Heart left ventricle (tissue), 13 donors: ENCODE measurements around the gene GNAO1.

Source experiments
- POLR2A ChIP-seq, 2 donors: fragments of 450-650 bp; IDR thresholded peaks; one replicate each; pipeline ENCODE4 v1.6.1; 2017; ENCODE audit warnings: antibody characterized with exemption in 2 of 2, mild to moderate bottlenecking in 2 of 2, moderate library complexity in 2 of 2
- TF ChIP-seq, protein P1 (sequence below), 12 donors: fragments of 200-600 bp; sonication (generic) in 4 of 12; IDR thresholded peaks; one replicate each; pipeline versions ENCODE4 v1.5.0 to v1.8.0; 2018 to 2022; ENCODE audit warnings: antibody characterized with exemption in 12 of 12, mild to moderate bottlenecking in 5 of 12
- donor health status: ischemic (EF 13 %, LVEDD 7.1; RV severe dilation, severe dysfunction).
- donor health status: DM: no; HTN: yes; CAD: no.
- donor health status: DM: no; HTN: no; CAD: no.
- donor health status: ischemic (EF 25% LVEDD 6.9; RV normal size, moderate dysfunction).
- donor health status: ischemic (EF 25% LVEDD 5.7; RV mildly dilated, moderate dysfunction).
- donor health status: ischemic (EF 35%, LVEDD 5.7; RV mildly dilated, moderate dysfunction).
- donor health status: nonischemic (EF 11% LVEDD 7.7; RV severe dilation, severe dysfunction).
- donor health status: DM: yes; HTN: yes; CAD: no.
- donor health status: PGD.
- donor health status: ischemic (EF 29% LVEDD 5.4; RV normal size, mild dysfunction).
- donor health status: nonischemic (EF 23%, LVEDD 6.1; RV moderate dilation, normal function).

DNA sequence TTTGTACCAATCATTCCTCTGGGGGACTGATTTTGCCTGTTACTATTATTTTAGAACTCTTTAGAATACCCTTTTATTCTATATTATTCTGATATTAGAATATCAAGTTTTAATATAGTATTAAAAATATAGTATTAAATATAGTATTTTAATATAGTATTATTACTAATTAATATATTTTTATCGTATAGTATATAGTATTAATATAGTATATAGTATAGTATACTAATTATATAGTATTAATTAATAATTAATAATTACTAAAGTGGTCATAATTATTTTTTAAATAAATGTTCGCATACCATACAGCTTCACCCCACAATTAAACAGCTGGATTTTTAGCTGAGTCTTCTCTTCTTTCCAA is 73.3 kb downstream of the GNAO1 start:
- TF ChIP-seq POLR2A (IDR thresholded peaks at IDR 0.05): no peak
- TF ChIP-seq, protein P1, sequence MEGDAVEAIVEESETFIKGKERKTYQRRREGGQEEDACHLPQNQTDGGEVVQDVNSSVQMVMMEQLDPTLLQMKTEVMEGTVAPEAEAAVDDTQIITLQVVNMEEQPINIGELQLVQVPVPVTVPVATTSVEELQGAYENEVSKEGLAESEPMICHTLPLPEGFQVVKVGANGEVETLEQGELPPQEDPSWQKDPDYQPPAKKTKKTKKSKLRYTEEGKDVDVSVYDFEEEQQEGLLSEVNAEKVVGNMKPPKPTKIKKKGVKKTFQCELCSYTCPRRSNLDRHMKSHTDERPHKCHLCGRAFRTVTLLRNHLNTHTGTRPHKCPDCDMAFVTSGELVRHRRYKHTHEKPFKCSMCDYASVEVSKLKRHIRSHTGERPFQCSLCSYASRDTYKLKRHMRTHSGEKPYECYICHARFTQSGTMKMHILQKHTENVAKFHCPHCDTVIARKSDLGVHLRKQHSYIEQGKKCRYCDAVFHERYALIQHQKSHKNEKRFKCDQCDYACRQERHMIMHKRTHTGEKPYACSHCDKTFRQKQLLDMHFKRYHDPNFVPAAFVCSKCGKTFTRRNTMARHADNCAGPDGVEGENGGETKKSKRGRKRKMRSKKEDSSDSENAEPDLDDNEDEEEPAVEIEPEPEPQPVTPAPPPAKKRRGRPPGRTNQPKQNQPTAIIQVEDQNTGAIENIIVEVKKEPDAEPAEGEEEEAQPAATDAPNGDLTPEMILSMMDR (IDR thresholded peaks at IDR 0.05): no peak
